Stimulated activated CD4-positive, alpha-beta T cell treated with anti-CD3 and anti-CD28 coated beads, Interleukin-12 subunit alpha, Interleukin-12 subunit beta, amount 100 ng/mL, for 48 hours (primary cell): ENCODE measurements around the gene CACNG8.
A peak's percentile ranks its signal among the peaks of the same experiment; 100 is the strongest.

Experiments used
- DNase-seq, 3 donors: peaks; one replicate each; pipeline ENCODE4 v3.0.0-alpha.2; 2020; ENCODE audit warnings: low read depth in 2 of 3, low spot score in 1 of 3

CACNG8 gene

GRCh38 chr19:53961523-53962356, 997 bp upstream of the CACNG8 start:
- no peak for DNase-seq

DNA sequence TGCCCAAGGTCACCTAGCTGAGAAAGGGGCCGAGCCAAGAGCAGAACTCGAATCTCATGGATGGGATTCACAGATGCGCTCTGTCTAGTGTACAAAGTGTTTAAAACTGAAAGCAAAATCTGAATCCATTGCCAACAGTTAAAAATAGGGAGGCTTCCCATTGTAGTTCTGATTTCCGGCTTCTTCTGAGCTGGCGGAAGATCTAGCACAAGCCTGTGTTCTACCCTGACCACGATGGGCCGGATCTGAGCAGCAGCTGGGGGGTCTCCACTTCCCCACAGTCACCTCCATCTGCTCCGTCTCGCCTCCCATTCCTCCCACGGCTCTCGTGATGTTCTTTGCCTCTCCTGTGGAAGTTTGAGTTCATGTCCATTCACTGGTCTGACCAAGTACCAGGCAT, 2.4 kb downstream of the CACNG8 start:
- DNase-seq: no peak

DNA sequence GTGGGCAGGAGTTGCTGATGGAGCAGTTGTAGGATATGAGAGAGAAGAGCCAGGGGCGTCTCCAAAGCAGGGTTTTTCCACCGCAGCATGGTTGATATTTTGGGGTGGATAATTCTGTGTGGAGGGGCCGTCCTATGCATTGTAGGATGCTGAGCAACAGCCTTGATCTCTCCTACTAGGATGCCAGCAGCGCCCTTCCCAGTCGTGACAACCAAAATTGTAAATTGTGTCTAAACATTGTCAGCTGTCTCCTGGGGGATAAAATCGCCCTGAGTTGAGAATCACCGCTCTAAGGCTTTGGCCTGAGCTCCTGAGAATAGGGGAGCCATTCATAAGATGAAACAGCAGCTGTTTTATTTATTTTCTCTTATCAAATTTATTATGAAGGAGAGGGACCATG, 4.2 kb downstream of the CACNG8 start:
- no peak for DNase-seq

GRCh38 chr19:53969366-53969765, 6.6 kb downstream of the CACNG8 start:
- no peak for DNase-seq

GRCh38 chr19:53971673-53972072, 8.9 kb downstream of the CACNG8 start:
- no peak for DNase-seq

DNA sequence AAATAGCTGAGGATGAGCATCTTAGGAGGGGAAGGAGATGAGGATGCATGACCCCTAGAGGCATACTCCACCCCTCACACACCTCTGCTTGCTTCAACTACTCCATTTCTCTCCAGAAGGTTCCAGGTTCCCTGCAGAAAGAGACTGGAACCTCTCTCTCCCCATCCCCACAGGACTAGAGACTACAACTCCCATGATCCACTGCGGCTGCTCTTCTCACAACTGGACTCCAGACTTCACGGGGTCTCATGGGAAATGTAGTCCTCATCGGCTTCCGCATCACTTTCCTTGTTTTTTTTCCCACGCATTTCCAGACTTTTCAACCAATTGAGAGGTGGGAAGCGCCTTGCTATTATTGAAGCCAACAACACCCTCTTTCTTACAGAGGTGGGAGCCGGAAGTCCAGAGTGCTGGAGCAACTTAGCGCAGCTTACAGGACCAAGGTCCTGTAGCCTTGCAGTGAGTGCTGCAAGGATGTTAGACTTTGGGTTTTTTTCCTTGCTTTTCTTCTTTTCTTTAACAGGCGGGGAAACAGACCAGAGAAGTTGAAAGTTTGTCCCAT, 14.8 kb downstream of the CACNG8 start:
- DNase-seq: peak; percentile 21 to 55 (median 46)

DNA sequence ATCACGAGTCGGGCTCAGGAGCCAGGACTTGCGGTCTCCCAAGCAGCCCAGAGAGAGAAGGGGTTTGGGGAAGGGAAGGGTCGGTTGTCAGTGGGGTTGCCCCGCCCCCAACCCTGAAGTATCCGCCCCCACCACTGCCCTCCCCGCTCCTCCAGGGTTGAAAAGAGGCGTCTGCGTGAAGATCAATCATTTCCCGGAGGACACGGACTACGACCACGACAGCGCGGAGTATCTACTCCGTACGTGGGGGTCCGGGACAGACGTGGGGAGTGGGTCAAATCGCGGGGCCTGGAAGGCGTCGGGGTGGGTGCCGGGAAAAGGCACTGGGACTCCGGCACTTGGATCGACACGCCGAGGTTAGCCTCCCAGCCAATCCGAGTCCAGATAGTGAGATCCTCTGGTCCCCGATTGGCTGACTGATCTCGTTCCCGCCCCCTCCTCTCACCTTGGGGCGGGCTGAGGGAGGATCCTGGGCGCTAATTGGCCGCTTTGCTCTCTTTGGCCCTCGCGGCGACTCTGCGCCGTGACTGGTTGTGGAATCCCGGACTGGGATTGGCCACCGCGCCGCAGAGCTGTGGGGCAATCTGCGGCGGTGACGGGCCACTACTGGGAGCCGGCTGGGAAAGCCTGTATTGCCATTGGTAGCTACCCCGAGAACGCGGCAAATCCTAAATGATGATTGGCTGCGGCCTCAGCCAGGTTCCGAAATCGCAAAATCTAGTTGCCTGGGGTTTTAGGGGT, 15.4 kb downstream of the CACNG8 start:
- peak; percentile 5 to 44 (median 24) for DNase-seq

- DNase-seq: no peak
Observed at GRCh38 chr19:53978975-53979801, 16.5 kb downstream of the CACNG8 start.

DNA sequence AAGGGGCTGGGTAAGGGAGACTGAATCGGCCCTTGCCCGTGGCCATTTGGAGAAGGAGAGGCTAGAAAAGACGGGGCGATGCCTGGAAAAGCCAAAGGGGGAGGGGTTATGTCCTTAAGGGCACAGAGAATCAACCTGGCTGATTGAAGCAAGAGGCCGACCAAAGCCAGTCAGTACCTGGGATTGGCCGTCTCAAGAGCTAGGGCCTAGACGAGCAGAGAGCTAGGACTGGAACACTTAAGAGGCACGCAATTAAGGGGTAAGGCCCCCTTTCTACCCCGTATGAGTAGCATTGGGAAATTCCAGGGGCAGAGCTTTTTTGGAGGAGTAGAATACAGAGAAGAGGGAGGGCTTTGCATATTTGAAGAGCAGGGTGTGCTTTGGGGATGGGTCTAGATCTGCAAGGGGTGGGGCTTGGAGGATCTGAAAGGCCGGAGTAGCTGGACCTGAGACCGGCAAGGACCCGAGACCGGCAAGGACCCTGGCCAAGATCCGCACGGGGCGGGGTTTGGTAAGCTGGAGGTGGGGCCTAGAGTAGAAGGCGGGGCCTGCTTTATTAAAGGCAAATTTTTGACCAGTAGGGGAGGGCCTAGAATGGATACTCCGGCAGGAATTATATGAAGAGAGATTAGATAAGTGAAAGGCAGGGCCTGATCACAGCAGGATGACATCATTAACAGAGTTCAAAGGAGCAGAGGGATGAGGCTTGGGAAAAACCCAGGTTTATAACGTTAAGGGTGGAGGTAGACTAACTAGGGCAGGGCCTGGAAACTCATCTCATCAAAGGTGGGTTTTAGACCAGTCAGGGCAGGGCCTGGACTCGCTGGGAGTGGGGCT, 18.0 kb downstream of the CACNG8 start:
- DNase-seq: no peak

- no peak for DNase-seq
Observed at GRCh38 chr19:53981376-53981951, 18.7 kb downstream of the CACNG8 start.

DNA sequence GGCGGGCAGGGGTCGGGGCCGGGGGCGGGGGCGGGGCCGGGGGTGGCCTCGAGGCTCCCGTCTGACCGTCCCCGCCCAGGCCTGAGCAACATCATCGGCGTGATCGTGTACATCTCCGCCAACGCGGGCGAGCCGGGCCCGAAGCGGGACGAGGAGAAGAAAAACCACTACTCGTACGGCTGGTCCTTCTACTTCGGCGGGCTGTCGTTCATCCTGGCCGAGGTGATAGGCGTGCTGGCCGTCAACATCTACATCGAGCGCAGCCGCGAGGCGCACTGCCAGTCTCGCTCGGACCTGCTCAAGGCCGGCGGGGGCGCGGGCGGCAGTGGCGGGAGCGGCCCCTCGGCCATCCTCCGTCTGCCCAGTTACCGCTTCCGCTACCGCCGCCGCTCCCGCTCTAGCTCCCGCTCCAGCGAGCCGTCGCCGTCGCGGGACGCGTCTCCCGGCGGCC, 19.3 kb downstream of the CACNG8 start:
- no peak for DNase-seq

DNA sequence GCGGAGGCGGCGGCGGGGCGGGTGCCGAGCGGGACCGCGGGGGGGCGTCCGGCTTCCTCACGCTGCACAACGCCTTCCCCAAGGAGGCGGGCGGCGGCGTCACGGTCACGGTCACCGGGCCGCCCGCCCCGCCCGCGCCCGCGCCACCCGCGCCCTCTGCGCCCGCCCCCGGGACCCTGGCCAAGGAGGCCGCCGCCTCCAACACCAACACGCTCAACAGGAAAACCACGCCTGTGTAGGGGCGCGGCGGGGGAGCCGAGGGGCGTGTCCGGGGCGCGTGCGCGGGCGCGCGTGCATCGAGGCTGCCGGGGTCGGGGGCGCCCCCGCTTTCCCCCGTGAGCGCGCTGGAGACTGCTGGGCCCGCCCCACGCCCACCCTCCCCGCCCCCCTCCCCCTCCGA, 19.9 kb downstream of the CACNG8 start:
- DNase-seq: no peak

DNA sequence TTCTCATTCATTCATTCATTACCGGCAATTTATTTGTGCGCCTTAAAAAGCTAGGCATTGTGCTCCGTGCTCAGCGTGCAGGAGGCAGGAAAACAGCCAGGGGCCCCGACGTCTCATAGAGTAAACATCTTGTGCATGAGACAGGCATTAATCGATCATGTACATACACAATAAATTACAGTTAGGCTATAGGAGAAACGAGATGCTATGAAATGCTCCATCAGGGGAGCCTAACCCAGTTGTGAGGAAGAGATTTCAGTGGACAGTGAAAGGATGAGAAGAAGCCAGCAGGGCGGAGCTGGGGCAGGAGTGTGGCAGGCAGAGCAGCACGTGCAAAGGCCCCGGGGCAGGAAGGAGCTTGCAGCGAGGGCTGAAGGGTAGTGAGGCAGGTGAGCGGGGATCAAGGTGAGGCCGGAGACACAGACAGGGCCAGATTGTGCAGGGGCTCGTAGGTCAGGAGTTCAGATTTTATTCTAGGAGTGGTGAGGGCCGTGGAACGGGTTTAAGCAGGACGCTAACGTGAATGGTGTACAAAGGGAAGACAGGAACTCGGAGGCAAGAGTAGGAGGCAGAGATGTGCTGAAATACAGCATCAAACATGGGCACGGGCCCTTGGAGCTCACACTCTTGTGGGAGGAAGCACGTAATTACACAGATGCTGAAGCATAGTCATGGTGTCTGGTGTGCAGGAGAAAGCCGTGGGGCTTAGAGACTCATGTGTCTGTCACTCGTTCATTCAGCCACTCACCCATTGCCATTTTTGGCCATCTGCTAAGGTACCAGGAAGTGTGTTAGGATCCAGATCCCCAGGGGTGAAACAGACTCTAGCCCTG, 20.9 kb downstream of the CACNG8 start:
- DNase-seq: no peak

DNA sequence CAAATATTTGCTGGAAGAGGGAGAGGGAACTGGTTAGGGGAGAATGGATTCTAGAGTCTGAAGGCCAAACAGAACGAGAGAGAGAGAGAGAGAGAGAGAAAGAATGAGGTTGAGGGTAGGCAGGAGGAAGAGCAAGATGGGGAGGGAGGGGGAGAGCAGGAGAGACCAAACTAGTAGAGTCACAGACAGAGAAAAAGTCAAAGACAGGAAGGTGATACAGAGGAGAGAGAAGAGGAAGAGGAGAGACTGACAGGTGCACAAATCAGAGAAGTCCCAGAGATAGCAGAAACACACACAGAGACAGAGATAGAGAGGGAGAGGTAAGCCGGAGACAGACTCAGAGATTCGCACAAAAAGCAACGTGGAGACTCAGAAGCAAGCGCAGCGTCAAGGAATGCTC, 23.1 kb downstream of the CACNG8 start:
- no peak for DNase-seq

GRCh38 chr19:53988981-53989380, 26.2 kb downstream of the CACNG8 start:
- no peak for DNase-seq

DNA sequence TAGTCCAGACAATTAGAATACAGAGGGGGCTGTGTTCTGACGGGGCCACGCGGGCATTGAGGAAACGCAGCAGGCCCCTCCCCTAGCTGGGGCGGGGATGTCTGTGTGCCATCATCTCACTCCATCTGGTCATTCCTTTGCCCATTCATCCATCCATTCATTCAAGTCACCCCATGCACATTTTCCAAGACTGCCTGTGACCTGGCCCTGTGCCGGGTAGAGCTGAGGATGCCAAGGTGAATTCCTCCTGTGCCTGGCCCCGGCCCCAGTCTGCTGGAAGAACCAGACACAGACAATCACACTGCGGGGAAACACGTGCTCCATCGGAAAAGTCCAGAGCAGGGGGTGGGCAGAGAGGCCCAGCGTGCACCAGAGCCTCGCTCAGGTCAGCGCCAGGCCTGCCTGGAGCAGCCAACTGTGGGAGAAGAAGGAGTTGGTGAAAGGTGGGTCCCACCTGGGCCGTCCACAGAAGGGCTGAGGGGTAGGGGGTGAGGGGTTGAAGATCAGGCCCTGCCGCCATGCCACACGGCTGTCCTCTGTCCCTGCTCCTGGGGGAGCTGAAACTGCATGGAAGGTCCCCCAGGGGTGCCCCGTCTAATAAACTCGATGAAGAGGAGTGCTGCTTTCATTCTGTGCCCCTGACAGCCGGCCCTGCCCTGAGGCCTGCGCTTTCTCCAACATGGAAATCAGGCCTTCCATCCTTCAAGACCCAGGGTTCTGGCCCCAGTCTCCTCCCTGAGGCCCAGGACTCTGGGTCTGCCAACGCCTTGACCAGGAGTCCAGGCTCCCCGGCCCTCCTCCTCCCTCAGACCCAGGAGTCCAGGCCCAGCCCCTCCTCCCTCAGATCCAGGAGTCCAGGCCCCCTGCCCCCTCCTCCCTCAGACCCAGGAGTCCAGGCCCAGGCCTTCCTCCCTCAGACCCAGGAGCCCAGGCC, 27.1 kb downstream of the CACNG8 start:
- DNase-seq: no peak

DNA sequence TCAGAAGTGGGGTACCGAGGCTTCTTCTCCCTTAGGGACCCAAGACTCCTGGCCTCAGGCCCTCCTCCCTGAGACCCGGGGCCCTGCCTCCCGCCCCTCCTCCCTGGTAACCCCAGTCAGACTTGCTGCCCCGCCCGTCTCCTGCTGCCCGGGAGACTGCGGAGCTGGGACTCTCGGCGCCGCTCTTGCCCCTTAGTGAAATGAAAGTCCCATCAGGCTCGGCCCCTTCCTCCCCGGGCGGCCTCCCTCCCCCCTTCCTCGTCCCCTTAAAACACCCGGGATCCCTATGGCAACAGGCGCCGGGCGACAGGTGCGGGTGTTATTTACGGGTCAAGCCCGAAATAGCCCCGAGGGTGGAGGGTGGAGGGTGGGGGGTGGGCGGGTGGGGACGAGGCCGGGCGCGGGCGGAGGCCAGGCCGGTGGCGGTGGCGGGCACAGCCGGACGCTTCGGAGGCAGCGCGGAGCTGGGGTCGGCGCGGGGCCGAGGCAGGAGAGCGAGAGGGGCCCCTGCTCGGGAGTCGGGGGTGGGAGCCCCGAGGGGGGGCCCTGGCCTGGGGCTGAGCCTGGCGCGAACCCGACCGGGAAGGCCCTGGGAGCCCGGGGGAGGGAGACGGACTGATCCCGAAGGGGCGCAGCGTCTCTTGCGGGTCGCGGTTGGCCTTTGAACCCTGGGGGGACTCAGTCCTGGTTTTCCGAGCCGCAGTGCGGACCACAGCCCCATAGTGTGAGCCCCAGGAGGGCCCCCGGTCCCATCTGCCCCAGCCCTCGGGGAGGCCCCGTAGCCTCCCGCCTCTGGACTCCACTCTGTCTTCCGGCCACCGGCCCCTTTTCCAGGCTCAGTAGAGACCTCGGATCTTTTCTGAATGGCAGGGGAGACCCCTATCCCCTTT, 28.7 kb downstream of the CACNG8 start, which contains the start of gene CACNG6:
TSS of gene CACNG6 (plus strand) at position 414 of the 890 bp plus-strand sequence. CDS start 1,241 bp downstream, outside the sequence.
- DNase-seq: no peak
